Lung (tissue), 12 donors: ENCODE data around the gene ETV3L. TPM values are rescaled to one million over a fixed set of nuclear protein-coding genes. Genes with fewer than 3 reads are reported as not detected.

Experiments used
- ATAC-seq: fragments of 200-7000 bp; cut with Tn5 transposase; one replicate; pipeline ENCODE4 v1.9.1; 2020; ENCODE audit warnings: moderate number of reproducible peaks; ENCODE audit not compliant: insufficient read depth, low FRiP score
- DNase-seq, 3 donors: peaks; one replicate each; pipeline ENCODE4 v3.0.0-alpha.2; 2013 to 2017
- H3K27ac ChIP-seq, 2 donors: one replicate each; pipeline ENCODE4 v1.5.1; 2013; ENCODE audit warnings: mild to moderate bottlenecking in 2 of 2, moderate library complexity in 2 of 2, control low read depth in 1 of 2, inconsistent platforms in 1 of 2, low read depth in 1 of 2, low read length in 1 of 2
- H3K27me3 ChIP-seq, 3 donors: one replicate each; pipeline ENCODE4 v1.5.1; 2013; ENCODE audit warnings: low read length in 2 of 3; ENCODE audit not compliant: control insufficient read depth in 3 of 3, insufficient read depth in 3 of 3
- H3K36me3 ChIP-seq, 4 donors: one replicate each; pipeline ENCODE4 v1.5.1; 2013; ENCODE audit warnings: low read length in 4 of 4, mild to moderate bottlenecking in 1 of 4, moderate library complexity in 1 of 4; ENCODE audit not compliant: control insufficient read depth in 4 of 4, insufficient read depth in 4 of 4
- H3K4me1 ChIP-seq, 5 donors: one replicate each; pipeline ENCODE4 v1.5.1; 2013; ENCODE audit warnings: low read length in 5 of 5, mild to moderate bottlenecking in 2 of 5, moderate library complexity in 1 of 5; ENCODE audit not compliant: control insufficient read depth in 5 of 5, insufficient read depth in 5 of 5
- H3K4me3 ChIP-seq: one replicate; pipeline ENCODE4 v1.5.1; 2013; ENCODE audit warnings: mild to moderate bottlenecking, control low read depth, moderate library complexity
- H3K9ac ChIP-seq, 2 donors: one replicate each; pipeline ENCODE4 v1.5.1; 2013; ENCODE audit warnings: low read length in 2 of 2, control low read depth in 1 of 2; ENCODE audit not compliant: insufficient read depth in 1 of 2
- H3K9me3 ChIP-seq, 4 donors: one replicate each; pipeline ENCODE4 v1.5.1; 2013; ENCODE audit warnings: low read length in 3 of 4, mild to moderate bottlenecking in 1 of 4, moderate library complexity in 1 of 4; ENCODE audit not compliant: control insufficient read depth in 4 of 4, insufficient read depth in 3 of 4
- CTCF ChIP-seq: IDR thresholded peaks from 2 replicates; pipeline ENCODE4 v1.5.1; 2012; ENCODE audit warnings: mild to moderate bottlenecking; ENCODE audit errors: control extremely low read depth, extremely low read depth
- WGBS, 2 donors: extraction: QIAGEN DNeasy Blood & Tissue Kit; methylation state at CpG; one replicate each; pipeline ENCODE4 v1.1.7; 2013; 5-methylcytosine and 5-hydroxymethylcytosine counted together
- polyA plus RNA-seq, 2 donors: library from polyadenylated mRNA; stranded (reverse); fragments of 200-250 nt; gene quantifications; one replicate each; pipeline ENCODE4 v1.2.1, GENCODE V29; 2013
- total RNA-seq, 2 donors: library from RNA; depleted of rRNA in 1 of 2; stranded (reverse); fragments of >200 nt in 1 of 2; gene quantifications; one replicate each; pipeline ENCODE4 v1.2.1, GENCODE V29; 2014 to 2021
- donor health status: control.
- donor health status: control.
- donor health status: Bipolar disorder and iron deficiency.
- donor health status: healthy.
- donor health status: DM: yes; HTN: yes; CAD: no.

ETV3L gene
- total and polyA plus RNA-seq, 4 donors, result 0.05 TPM; not detected in 3

GRCh38 chr1:157095091-157095490 is 4.5 kb downstream of the ETV3L start:
- WGBS, 2 donors, result 52 to 79% methylated on average over 4 of the region's 4 CpGs
- Histone ChIP-seq H3K9me3 (no peaks in the 10 kb centered on the region), H3K4me1 (peaks cover 0 to 15% (median 0%) of the 10 kb centered on the region in 5 donors), H3K36me3 (no peaks in the 10 kb centered on the region), H3K27ac (no peak overlapping the region), H3K4me3 (no peak overlapping the region), H3K27me3 (no peaks in the 10 kb centered on the region), H3K9ac (no peak overlapping the region)
- ATAC-seq (no peak), DNase-seq (no peak)
- TF ChIP-seq CTCF, result no peak

- peak; percentile 80 to 83 (median 82) for DNase-seq
- Histone ChIP-seq H3K27me3 (no peaks in the 10 kb centered on the region), H3K9me3 (no peaks in the 10 kb centered on the region), H3K36me3 (no peaks in the 10 kb centered on the region), H3K9ac (no peak overlapping the region), H3K4me1 (peaks cover 0 to 15% (median 0%) of the 10 kb centered on the region in 5 donors), H3K27ac (no peak overlapping the region), H3K4me3 (no peak overlapping the region)
- ATAC-seq, result no peak
- no peak for TF ChIP-seq CTCF
- WGBS, 2 donors, result 52 to 72% methylated on average over 8 of the region's 8 CpGs
These were observed 6.8 kb downstream of the ETV3L start for GRCh38 chr1:157092831-157093230.

- no peak for TF ChIP-seq CTCF
- WGBS, 2 donors, result 69 to 72% methylated on average over 4 of the region's 4 CpGs
- no peak overlapping the region for H3K9ac ChIP-seq
- H3K4me3 ChIP-seq, result no peak overlapping the region
- ATAC-seq, result no peak
- no peak for DNase-seq
- no peaks in the 10 kb centered on the region for H3K27me3 ChIP-seq
- H3K9me3 ChIP-seq, result no peaks in the 10 kb centered on the region
- no peak overlapping the region for H3K27ac ChIP-seq
- H3K4me1 ChIP-seq, result peaks cover 0 to 15% (median 0%) of the 10 kb centered on the region in 5 donors
- no peaks in the 10 kb centered on the region for H3K36me3 ChIP-seq
These were observed 7.8 kb downstream of the ETV3L start for GRCh38 chr1:157091668-157092273.

- DNase-seq (no peak), ATAC-seq (no peak)
- 92 to 94% methylated on average over 4 of the region's 4 CpGs for WGBS, 2 donors
- Histone ChIP-seq H3K27ac (no peak overlapping the region), H3K36me3 (no peaks in the 10 kb centered on the region), H3K4me1 (peaks cover 0 to 15% (median 0%) of the 10 kb centered on the region in 5 donors), H3K9ac (no peak overlapping the region), H3K9me3 (no peaks in the 10 kb centered on the region), H3K4me3 (no peak overlapping the region), H3K27me3 (no peaks in the 10 kb centered on the region)
- TF ChIP-seq CTCF, result no peak
These were observed 8.4 kb downstream of the ETV3L start for GRCh38 chr1:157091186-157091585.
